ENCODE results near the gene ATP11A.
A peak's percentile ranks its signal among the peaks of the same experiment; 100 is the strongest.

ATP11A gene

DNA sequence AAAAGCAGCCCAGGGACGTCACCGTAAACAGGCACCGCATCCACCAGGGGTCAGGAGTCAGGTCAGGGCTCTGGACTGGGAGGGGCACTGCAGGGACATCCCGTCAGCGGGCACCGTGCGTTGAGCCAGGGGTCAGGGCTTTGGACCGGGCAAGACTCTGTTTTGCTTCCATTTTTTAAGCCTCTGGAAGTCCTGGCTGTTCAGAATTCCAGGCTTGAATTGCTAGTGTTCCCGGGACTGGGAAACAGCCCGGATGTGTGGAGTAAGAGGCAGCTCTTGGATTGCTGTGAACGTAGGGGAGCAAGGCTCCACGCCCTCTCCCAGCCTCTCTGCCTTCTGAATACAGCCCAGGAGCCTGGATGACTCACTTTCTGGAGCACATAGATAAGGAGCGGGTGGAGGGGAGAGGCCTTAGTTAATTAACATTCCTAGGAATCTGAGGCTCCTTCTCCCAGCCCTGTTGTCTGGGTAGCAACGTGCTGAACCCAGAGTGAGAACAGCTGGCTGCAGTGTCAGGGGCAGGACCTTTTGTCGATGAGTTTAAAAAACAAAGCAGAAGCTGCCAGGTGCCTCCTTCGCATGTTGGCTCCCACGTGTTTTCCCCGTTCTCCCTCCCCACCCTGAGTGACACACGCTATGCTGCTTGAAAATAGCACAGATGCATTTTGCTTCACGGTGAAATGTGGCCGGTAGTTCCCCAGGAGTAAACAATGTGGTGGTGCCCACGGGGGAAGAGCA lies 21.9 kb downstream of the ATP11A start:
- peak; percentile 48 for DNase-seq

GRCh38 chr13:112712451-112713207 lies 22.8 kb downstream of the ATP11A start:
- DNase-seq = no peak

- DNase-seq = no peak
Observed at GRCh38 chr13:112713517-112714253, 23.8 kb downstream of the ATP11A start.

GRCh38 chr13:112714376-112715174 lies 24.7 kb downstream of the ATP11A start:
- DNase-seq = no peak

GRCh38 chr13:112715210-112715609 lies 25.4 kb downstream of the ATP11A start:
- no peak for DNase-seq

GRCh38 chr13:112715715-112716460 lies 26.1 kb downstream of the ATP11A start:
- DNase-seq = no peak

GRCh38 chr13:112716461-112716820 lies 26.6 kb downstream of the ATP11A start:
- DNase-seq = no peak

DNA sequence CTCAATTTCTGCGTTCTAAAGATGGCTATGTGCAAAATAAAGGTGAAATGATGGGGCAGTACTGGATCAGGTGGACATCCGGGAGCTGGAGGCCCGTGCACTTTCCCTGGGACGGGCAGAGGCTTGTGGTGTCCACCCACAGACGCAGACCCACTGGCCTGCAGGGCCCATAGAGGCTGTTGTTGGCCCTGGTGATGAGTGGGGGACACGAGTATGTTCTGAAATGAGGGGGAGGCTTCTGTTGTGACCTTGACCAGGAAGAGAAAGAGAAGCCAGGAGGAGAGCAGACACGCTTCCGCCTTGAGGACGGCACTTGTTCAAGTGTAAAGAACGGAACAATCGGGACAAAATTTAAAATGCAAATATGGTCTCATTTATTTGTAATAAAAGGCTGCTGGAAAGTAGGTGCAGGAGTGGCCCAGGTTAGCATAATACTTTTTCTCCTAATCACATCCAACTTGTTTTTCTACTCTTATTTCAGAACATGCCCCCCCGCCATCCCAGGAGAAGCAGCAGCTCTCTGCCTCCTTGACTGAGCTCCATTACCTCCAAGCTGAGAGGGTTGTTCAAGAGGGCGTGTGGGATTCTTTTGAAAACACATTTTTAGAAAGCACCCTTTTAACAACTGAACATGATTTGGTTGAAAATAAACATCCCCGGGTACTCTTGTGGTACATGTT lies 27.1 kb downstream of the ATP11A start:
- no peak for DNase-seq

GRCh38 chr13:112718318-112718717 lies 28.5 kb downstream of the ATP11A start:
- no peak for DNase-seq

GRCh38 chr13:112719016-112719415 lies 29.2 kb downstream of the ATP11A start:
- DNase-seq = no peak

GRCh38 chr13:112719556-112719955 lies 29.7 kb downstream of the ATP11A start:
- no peak for DNase-seq

DNA sequence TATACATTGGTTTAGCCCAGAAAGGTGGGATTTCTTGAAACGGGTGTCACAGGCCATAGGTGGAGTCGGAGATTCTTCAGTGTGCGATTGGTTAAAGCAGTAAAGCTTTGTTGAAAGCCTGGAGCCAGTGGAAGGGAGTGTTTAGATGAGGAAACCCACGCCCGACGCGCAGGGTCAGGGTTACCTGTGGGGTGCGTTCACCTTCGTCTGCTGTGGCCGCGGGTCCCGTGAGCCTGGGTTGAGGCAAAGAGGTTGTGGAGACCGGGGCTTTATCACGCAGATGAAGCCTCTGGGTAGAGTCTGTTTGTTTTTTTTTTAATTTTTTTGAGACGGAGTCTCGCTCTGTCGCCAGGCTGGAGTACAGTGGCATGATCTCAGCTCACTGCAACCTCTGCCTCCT lies 30.4 kb downstream of the ATP11A start:
- no peak for DNase-seq

- DNase-seq = no peak
Observed at GRCh38 chr13:112720814-112721197, 31.0 kb downstream of the ATP11A start.

- no peak for DNase-seq
Observed at GRCh38 chr13:112721198-112722104, 31.6 kb downstream of the ATP11A start.

DNA sequence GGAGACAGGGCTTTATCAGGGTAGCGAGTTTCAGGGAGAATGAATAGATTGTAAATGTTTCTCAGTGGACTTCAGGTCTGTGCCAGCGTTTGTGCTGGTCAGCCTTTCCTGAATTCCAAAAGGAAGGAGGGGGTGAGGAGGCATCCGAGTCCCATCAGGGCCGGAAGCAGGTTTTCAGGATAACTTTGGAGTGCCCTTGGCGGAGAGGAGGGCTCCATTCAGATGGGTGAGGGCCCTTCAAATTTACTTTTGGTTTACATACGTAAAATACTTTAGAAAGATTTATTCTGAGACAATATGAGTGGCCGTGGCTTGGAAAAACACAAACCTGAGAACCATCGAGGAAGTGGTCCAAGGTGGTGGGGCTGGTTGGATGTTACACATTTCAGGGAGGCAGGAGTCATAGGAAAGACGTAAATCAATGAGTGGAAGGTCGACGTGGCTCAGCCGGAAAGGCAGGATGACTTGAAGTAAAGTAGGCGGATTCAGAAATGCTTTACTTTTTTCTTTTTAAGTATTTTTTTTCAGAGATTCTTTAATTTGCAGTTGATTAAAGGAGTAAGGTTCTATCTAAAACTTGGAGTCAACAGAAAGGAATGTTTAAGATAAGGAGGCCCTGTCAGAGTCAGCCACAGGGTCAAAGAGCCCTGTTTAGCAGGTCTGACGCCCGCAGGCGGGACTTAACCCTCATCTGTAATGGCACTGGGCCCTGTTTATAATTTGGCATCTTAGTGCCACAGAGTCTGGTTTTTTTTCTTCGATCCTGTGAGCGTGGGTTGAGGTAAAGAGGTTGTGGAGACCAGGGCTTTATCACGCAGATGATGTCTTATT lies 32.8 kb downstream of the ATP11A start:
- DNase-seq = no peak

DNA sequence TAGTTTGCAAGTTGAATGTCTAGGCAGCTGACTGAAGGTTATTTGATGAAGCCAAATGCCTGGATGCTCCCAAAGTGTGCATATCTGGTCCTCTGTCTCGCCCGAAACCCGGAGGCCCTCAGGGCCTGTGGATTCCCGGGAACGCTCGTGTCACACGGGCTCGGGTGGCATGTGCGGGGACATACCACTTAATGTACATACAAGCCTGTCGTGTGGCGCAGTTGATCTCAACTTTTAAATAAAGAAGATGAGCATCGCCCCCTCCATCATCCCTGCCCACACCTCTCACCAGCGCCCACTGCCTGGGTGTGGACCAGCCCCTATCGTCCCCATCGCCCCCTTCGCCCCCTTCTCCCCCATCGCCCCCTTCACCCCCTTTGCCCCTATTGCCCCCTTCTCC lies 33.9 kb downstream of the ATP11A start:
- no peak for DNase-seq

DNA sequence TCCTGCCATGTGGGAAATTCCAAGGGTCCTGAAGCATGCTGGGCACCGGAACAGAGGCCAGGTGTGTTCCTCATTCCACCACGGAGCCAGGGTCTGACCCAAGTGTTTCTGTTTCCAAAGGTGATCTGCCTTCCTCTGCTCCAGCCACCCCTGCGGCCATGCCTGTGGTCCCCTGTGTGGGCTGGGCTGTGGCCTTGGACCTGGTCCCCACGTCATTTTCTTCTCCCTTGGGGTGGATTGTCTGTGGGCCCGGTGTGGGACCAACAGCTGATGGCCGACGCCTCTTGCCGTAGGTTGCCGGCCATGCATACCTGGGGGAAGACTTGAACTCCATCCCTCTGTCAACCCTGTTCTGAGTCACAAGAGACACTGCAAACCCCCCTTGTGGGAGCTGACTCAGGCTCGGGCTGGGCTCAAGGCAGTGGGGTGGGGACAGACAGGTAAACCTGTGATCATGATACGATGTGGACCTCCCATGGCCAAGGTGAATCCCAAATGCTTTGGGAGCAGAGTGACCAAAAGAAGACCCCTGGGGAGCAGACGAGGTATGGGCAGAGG lies 35.0 kb downstream of the ATP11A start:
- no peak for DNase-seq

GRCh38 chr13:112725346-112726015 lies 35.6 kb downstream of the ATP11A start:
- DNase-seq = peak; percentile 18
